HepG2 (cell line): ENCODE data around the gene SMIM11. TPM values are rescaled to one million over a fixed set of nuclear protein-coding genes. Genes with fewer than 3 reads are reported as not detected.
"Not testable (repeated sequence)": the region's sequence is repeated elsewhere in the genome, so short reads cannot be mapped to it uniquely, and the experiment has no call there.

Source experiments
- ATAC-seq: fragments of 200-7000 bp; cut with Tn5 transposase; 3 replicates; pipeline ENCODE4 v1.9.1; 2020; ENCODE audit warnings: mild to moderate bottlenecking, moderate library complexity
- BruUV-seq: library from RNA; stranded (reverse); fragments of 400-500 nt; replicated peaks from 2 replicates; lab custom pipeline; 2021; lab: Mats Ljungman, UMichigan
- CTCF ChIA-PET: fragments of 300-600 bp; formaldehyde crosslinking; extraction: SDS; loops from one replicate; lab custom pipeline; 2021; ENCODE audit warnings: low total read pairs, inconsistent platforms, low intra/inter-chr PET ratio; lab: Yijun Ruan, JAX
- POLR2A ChIA-PET: fragments of 350-600 bp; sonication (Branson Sonifier 250); formaldehyde crosslinking; loops from one replicate; lab custom pipeline; 2020; ENCODE audit warnings: antibody characterized with exemption, inconsistent platforms; lab: Yijun Ruan, JAX
- DNase-seq: peaks from one replicate; pipeline ENCODE4 v3.0.0-alpha.2; 2015; ENCODE audit warnings: low spot score
- FAIRE-seq: peaks from 3 replicates; lab custom pipeline; 2011; peaks lifted over from hg19 to GRCh38; lab: Jason Lieb, UNC
- H2AFZ ChIP-seq: one replicate; pipeline ENCODE4 v1.6.1; 2011; ENCODE audit warnings: low read length, inconsistent platforms
- H3K27ac ChIP-seq: fragments of 300-600 bp; 3 replicates; pipeline ENCODE4 v1.8.0; 2011; ENCODE audit warnings: mixed run types, mild to moderate bottlenecking, mixed read lengths, low read length, inconsistent platforms; ENCODE audit not compliant: insufficient read depth; ENCODE audit errors: extremely low read length
- H3K27me3 ChIP-seq, 2 experiments: fragments of 200-600 bp in 1 of 2; 2 replicates in 1 of 2; 3 replicates in 1 of 2; pipeline versions ENCODE4 v1.6.0 to v1.8.0; 2011; ENCODE audit warnings: low read length in 2 of 2, mild to moderate bottlenecking in 2 of 2, moderate library complexity in 2 of 2, inconsistent platforms in 1 of 2; ENCODE audit not compliant: insufficient read depth in 2 of 2, control insufficient read depth in 1 of 2
- H3K36me3 ChIP-seq, 2 experiments: fragments of 200-600 bp in 1 of 2; replicated peaks in 1 of 2; 2 replicates in 1 of 2; 3 replicates in 1 of 2; pipeline versions ENCODE4 v1.5.1 to v1.8.0; 2011; ENCODE audit warnings: low read length in 2 of 2, inconsistent platforms in 1 of 2; ENCODE audit not compliant: insufficient read depth in 2 of 2, control insufficient read depth in 1 of 2
- H3K4me1 ChIP-seq: 2 replicates; pipeline ENCODE4 v1.5.1; 2012; ENCODE audit warnings: low read length, inconsistent platforms; ENCODE audit not compliant: insufficient read depth
- H3K4me2 ChIP-seq: 2 replicates; pipeline ENCODE4 v1.6.0; 2011; ENCODE audit warnings: low read depth, low read length, inconsistent platforms
- H3K4me3 ChIP-seq, 3 experiments: fragments of 200-600 bp in 1 of 3; sonication (generic), shearing (Covaris generic) in 1 of 3; replicated peaks in 1 of 3; 2 replicates each; pipeline ENCODE4 v1.5.1; 2011 to 2016; ENCODE audit warnings: low read length in 3 of 3, inconsistent platforms in 2 of 3, low read depth in 2 of 3, mild to moderate bottlenecking in 2 of 3, control low read depth in 1 of 3, mixed read lengths in 1 of 3; ENCODE audit not compliant: insufficient read depth in 1 of 3
- H3K79me2 ChIP-seq: one replicate; pipeline ENCODE4 v1.6.1; 2011; ENCODE audit warnings: low read length, inconsistent platforms; ENCODE audit not compliant: insufficient read depth
- H3K9ac ChIP-seq: 2 replicates; pipeline ENCODE4 v1.6.0; 2011; ENCODE audit warnings: mild to moderate bottlenecking, low read depth, low read length, inconsistent platforms; ENCODE audit not compliant: insufficient read depth
- H3K9me3 ChIP-seq: 2 replicates; pipeline ENCODE4 v1.5.1; 2012; ENCODE audit warnings: mild to moderate bottlenecking, low read length
- H4K20me1 ChIP-seq: 2 replicates; pipeline ENCODE4 v1.6.0; 2011; ENCODE audit warnings: inconsistent platforms, mild to moderate bottlenecking, low read length, moderate library complexity; ENCODE audit not compliant: insufficient read depth
- ARHGAP35 ChIP-seq: sonication (generic); formaldehyde crosslinking; IDR thresholded peaks from 2 replicates; pipeline ENCODE4 v1.9.0; 2022; ENCODE audit warnings: mild to moderate bottlenecking, inconsistent platforms, moderate library complexity, missing genetic modification reagents, borderline replicate concordance
- ZBTB37 ChIP-seq: sonication (generic); formaldehyde crosslinking; IDR thresholded peaks from 2 replicates; pipeline ENCODE4 v1.4.0; 2020; ENCODE audit warnings: mild to moderate bottlenecking, missing genetic modification reagents
- ZNF280B ChIP-seq: sonication (generic); formaldehyde crosslinking; IDR thresholded peaks from 2 replicates; pipeline ENCODE4 v1.5.0; 2020; ENCODE audit warnings: missing genetic modification reagents, mild to moderate bottlenecking, borderline replicate concordance
- ZNF510 ChIP-seq: sonication (generic); formaldehyde crosslinking; IDR thresholded peaks from 2 replicates; pipeline ENCODE4 v1.4.0; 2020; ENCODE audit warnings: low read depth, mild to moderate bottlenecking, missing genetic modification reagents
- WGBS: methylation state at CpG from one replicate; pipeline ENCODE4 v1.1.6; 2017; ENCODE audit warnings: low lambda C conversion rate; 5-methylcytosine and 5-hydroxymethylcytosine counted together
- in situ Hi-C: cut with HindIII; loops from 2 replicates; pipeline ENCODE4 v1.10.0; 2017; ENCODE audit warnings: low pct_unique_long_range_greater_than_20kb; ENCODE audit not compliant: extremely low pct_ligation_motif_present
- intact Hi-C: fragments of 100-400 bp; cut with micrococcal nuclease; formaldehyde crosslinking; loops from one replicate; pipeline ENCODE4 v1.10.0; 2022; ENCODE audit not compliant: unreplicated experiment
- polyA plus RNA-seq, 8 experiments: library from polyadenylated mRNA; depleted of rRNA in 3 of 8; stranded (reverse) in 7 of 8; unstranded in 1 of 8; fragments of >200 nt; fragmentation: Illumina TruSeq in 4 of 8; extraction: Trizol in 4 of 8; gene quantifications; 2 replicates each; pipeline versions ENCODE4 v1.2.1 to v1.2.3, GENCODE V29; 2011 to 2016; ENCODE audit warnings: low read depth in 4 of 8, missing spikeins in 1 of 8, mixed read lengths in 1 of 8; ENCODE audit not compliant: insufficient read depth in 1 of 8
- total RNA-seq, 5 experiments: library from RNA; depleted of rRNA; stranded (reverse); fragments of >200 nt; fragmentation: Illumina TruSeq; extraction: Trizol; gene quantifications; 2 replicates each; pipeline ENCODE4 v1.2.3, GENCODE V29; 2016; ENCODE audit warnings: low read depth in 1 of 5

The SMIM11 gene
- total and polyA plus RNA-seq, 2 of the 13 experiments (the other 11 are each of a cell fraction or from before 2014, with no cell fraction given): 6.4 to 18.9 TPM

GRCh38 chr21:34372321-34372720, 3.0 kb upstream of the SMIM11 start (continued):
- TF ChIP-seq ZNF280B (no peak), ZNF510 (CRISPR knock-in tag) (no peak), ZBTB37 (CRISPR knock-in tag) (no peak), ARHGAP35 (CRISPR knock-in tag) (no peak)
- TF ChIP-seq, all 625 proteins: peak for 157

DNA sequence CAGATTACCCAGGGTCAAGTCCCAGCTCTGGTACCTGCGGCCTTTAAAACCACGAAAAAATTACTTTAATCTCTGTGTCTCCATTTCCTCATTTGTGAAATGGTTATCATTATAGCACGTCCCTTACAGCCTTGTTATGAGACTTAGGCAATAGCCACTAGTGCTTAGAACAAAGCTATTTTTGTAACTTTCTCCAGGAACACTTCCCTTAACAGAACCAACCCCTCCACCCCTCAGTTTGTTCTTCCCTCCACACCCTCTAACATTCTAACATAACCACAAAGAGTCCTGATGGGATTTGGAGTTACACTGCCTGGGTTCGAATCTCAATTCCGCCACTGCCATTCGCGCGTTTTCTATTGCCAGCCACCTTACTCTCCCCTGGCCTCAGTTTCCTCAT, 845 bp upstream of the SMIM11 start:
- H4K20me1 ChIP-seq, intact Hi-C loops, POLR2A ChIA-PET, BruUV-seq, H3K27me3 ChIP-seq, DNase-seq, CTCF ChIA-PET, in situ Hi-C loops, H3K4me3 ChIP-seq, H3K36me3 ChIP-seq, H3K9me3 ChIP-seq, H3K9ac ChIP-seq, H3K4me2 ChIP-seq, H3K27ac ChIP-seq, H2AFZ ChIP-seq, H3K79me2 ChIP-seq, ATAC-seq: not testable (repeated sequence)
- WGBS: no CpG with 5 or more reads among the region's 8 CpGs
- H3K4me1 ChIP-seq: peaks cover 25% of the 10 kb centered on the region
- peak; percentile 4 for FAIRE-seq

- POLR2A ChIA-PET, CTCF ChIA-PET, H3K4me3 ChIP-seq, intact Hi-C loops, DNase-seq, H2AFZ ChIP-seq, H3K27ac ChIP-seq, H3K9me3 ChIP-seq, H3K27me3 ChIP-seq, H3K9ac ChIP-seq, H3K4me2 ChIP-seq, H4K20me1 ChIP-seq, FAIRE-seq, H3K79me2 ChIP-seq, in situ Hi-C loops, H3K36me3 ChIP-seq: not testable (repeated sequence)
- WGBS: no CpG with 5 or more reads among the region's 33 CpGs
- BruUV-seq: TSS peak; percentile 79
- ATAC-seq: peak; percentile 78
- peaks cover 25% of the 10 kb centered on the region for H3K4me1 ChIP-seq
Measured at GRCh38 chr21:34375619-34375972, 289 bp downstream of the SMIM11 start.

GRCh38 chr21:34383138-34383537, 7.8 kb downstream of the SMIM11 start:
- FAIRE-seq, H3K36me3 ChIP-seq, H3K4me3 ChIP-seq, H3K27ac ChIP-seq, H3K4me2 ChIP-seq, ATAC-seq, H2AFZ ChIP-seq, CTCF ChIA-PET, H3K27me3 ChIP-seq, H3K79me2 ChIP-seq, H3K9me3 ChIP-seq, intact Hi-C loops, H3K4me1 ChIP-seq, in situ Hi-C loops, H4K20me1 ChIP-seq, BruUV-seq, POLR2A ChIA-PET, DNase-seq, H3K9ac ChIP-seq: not testable (repeated sequence)
- WGBS: no CpG with 5 or more reads among the region's 2 CpGs
